GM21390 (cell line): ENCODE results near the gene C1QTNF1.
"Not testable (repeated sequence)": the region's sequence is repeated elsewhere in the genome, so short reads cannot be mapped to it uniquely, and the experiment has no call there.

Experiments
- ATAC-seq: cut with Tn5 transposase; IDR thresholded peaks from one replicate; pipeline ENCODE4 v1.9.1; 2021; ENCODE audit not compliant: unreplicated experiment

The C1QTNF1 gene

DNA sequence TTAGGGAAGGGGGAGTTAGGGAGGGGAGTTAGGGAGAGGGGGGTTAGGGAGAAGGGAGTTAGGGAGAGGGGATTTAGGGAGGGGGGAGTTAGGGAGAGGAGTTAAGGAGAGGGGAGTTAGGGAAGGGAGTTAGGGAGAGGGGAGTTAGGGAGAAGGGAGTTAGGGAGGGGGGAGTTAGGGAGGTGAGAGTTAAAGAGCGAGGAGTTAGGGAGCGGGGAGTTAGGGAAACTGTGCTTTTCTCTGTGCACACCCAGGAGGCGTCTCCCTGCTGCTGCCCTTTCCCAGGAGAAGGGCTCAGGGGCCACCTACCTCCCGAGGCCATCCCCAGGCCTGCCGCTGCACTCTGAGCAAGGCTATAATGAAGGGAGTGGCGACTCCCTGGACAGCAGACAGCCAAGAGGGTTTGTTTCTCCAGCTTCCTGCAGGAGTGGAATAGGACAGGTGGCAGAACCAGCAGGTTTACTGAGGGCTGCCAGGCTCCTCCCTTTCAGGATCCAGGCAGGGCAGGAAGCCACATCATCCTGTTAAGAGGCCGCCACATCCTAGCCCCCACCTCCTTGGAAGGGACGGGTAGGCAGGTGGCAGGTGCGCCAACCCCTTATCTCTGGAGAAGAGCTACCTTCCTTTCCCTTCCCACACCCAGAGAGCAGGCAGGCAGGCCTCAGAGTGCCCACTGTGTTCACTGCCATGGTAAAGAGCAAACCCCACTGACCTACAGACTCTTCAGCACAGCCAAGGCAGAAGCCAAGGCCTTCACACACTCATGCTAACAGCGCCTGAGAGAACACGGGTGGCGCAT lies 18.7 kb upstream of the C1QTNF1 start:
- ATAC-seq, result no peak

DNA sequence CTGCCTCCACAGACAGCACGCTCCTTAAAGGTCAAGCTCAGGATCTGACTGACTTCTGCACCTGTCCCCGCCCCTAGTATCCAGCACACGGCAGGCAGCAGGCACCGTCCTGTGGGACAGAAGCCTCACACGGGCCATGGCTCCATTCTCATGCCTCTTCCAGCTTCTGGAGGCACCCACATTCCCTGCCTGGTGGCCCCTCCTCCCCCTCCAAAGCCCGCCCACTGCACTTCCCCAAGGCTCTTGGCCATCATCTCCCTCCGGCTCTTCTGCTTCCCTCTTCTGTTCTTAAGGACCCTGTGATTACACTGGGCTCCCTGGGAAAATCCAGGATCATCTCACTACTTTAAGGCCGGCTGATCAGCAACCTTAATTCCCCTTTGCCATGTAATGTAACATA lies 17.9 kb upstream of the C1QTNF1 start:
- ATAC-seq, result no peak

DNA sequence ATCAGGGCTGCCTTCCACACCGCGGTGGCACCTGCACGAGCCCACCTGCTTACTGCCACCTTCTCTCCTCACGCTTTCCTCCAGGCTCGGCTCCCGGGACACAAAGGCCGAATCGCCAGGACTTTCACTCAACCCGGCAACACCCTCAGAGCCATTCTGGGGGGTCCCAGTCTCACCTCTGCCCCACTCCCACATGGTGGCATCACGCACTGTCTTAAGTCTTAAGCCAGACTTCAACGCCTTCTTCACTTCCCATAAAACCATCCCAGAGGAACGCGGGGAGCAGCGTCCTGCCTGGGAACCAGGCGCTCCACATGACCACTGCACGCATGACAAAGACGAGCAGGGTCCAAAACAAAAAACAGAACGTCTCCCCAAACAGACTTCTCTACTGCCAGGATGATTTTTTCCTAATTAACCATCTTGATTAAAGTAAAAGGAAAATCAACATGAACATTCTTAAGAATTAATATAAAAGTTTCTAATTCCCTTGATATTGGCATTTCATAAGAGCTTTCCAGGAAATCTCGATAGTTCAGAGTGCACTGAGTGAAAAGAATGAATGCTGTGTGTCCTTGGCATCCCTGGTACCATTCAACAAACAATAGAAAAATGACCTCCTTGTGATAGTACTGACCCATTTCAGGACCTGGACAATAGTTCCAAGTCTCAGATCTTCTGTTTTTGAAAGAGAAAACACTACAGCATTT lies 17.0 kb upstream of the C1QTNF1 start:
- no peak for ATAC-seq

DNA sequence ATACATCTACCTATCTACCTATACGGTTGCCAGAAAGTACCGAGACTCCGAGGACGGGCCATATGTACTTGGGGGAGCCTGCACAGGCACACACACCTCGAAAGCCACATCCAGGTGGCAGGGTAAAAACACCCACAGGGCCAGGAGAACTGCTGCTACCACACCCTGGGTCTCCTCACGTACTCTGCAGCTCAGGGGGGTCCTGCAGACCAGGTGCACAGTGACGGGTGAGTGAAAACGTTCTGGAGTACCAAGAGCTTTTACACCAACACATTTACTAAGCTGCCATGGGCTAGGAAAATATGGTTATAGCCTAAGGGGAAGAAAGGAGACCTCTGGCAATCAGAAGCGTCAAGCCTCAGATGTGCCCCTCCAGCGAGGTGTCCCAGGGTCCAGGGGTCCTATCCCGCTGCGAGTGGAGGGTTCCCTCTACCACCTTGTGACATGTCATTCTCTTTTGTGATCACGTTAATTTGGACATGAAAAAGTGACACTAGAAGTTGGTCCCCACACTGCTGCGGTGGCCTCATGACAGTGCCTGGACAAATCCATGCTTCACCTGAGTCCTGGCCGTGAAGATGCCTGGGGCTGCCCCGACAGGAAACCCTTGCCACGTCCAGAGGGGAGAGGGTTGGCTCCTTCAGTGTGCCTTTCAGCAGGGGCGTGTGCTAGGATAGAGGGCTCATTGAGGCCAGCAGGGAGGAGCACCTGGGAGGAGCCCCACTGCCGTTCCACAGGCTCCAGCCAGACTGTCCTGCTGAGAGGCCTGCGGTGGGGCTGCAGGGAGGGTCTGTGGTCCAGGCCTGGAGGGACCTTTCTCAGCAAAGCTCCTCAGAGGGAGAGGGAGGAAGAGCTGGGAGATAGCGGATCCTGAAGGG lies 16.2 kb upstream of the C1QTNF1 start:
- no peak for ATAC-seq

DNA sequence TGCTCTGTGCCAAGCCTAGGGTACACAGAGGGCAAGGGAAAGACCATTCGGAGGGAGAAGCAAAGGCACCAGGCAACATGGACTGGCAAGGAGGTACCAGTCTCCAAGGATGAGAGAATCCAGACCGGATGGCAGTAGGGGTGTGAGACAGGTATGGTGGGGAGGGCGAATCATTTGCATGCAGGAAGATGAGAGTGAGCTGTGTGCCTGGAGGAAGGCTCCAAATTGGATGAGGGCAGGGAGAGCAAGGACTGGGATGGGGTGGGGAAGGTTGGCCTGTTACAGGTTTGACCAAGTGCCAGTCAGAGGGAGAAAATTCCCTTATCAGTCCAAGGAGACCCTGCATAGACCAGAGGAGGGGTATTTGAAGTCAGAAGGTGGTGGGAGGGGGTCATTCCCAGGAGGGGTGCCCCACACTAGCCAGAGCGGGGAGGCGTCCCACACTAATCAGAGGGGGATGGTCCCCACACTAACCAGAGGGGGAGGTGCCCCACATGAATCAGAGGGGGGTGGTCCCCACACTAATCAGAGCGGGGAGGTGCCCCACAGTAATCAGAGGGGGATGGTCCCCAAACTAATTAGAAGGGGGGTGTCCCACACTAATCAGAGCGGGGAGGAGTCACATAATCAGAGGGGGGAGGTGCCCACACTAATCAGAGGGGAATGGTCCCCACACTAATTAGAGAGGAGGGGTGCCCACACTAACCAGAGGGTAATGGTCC lies 15.1 kb upstream of the C1QTNF1 start:
- no peak for ATAC-seq

DNA sequence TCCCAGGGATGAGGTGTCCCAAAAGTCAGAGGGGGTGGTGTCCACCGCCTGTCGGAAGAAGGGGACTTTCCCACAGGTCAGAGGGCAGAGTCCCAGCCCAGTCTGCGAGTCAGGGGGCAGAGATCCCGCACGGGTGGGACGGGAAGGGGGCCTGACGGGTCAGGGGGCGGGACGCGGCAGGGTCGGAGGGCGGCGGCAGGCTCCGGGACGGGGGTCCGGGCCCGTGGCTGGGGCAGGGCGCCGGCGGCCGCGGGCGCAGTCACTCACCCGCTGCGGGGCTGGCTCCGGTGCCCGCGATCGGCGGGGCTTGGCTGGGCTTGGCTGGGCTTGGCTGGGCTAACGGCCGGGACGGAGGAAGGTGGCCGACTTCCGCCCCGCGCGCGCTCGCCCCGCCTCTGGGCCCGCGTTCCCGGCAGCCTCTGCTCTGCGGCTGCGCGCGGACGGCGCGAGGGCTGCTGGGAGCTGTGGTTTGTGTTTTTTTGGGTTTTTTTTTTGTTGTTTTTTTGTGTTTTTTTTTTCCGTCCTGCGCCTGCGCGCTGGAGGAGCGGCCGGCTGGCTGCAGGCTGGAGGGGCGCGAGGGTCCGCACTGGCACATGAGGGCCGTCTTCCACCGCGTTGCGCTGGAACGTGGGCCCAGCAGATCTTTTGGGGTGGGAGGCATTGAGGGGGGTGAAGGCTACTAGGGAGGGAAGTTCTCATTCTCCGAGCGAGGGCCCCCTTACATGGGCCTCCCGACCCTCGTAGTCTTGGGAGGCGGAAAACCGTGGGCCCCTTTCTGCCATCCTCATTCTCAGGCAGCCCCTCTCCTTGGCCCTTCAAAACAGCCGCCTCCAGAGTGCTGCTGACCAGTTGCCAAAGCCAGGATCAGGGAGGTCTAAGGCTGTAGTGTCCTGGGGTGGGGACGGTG lies 14.3 kb upstream of the C1QTNF1 start, which contains the start of gene CANT1:
Gene CANT1 (minus strand): TSS at position 368 of the 907 bp plus-strand sequence. CDS start 12,142 bp downstream, outside the sequence.
- ATAC-seq, result peak; percentile 89

DNA sequence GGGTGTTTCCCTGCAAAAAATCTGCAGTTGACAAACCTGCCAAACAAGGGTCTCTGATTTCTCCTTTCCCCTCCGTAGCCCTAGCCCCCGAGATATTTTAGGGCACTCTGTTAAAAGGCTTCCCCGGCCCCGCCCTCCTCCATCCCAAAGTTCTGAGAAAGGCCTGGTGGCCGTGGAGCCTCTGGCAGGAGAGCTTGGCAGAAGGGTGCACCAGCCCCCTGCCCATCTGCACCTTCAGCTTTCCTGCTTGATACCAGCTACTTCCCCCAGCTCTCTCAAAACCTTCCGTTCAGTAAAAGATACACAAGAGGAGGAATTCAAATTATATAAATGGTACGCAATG lies 13.7 kb upstream of the C1QTNF1 start:
- no peak for ATAC-seq

DNA sequence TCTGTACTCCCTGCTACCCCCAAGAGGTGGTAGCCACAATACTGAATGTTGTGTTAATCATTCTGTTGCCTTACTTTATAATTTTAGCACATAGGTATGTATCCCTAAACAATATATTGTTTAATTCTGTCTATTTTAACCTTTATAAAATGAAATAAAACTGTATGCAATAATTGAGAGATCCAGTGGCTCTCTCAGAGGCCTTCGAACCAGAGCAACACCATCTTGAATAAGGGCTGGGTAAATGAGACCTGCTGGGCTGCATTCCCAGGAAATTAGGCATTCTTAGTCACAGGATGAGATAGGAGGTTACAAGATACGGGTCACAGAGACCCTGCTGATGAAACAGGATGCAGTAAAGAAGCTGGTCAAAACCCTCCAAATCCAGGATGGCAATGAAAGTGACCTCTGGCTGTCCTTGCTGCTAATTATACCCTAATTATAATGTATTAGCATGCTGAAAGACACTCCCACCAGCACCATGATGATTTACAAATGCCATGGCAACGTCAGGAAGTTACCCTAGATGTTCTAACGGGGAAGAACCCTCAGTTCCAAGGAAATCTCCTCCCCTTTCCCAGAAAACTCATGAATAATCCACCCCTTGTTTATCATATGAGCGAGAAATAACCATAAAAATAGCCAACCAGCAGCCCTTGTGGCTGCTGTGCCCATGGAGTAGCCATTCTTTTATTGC lies 12.4 kb upstream of the C1QTNF1 start:
- no peak for ATAC-seq

DNA sequence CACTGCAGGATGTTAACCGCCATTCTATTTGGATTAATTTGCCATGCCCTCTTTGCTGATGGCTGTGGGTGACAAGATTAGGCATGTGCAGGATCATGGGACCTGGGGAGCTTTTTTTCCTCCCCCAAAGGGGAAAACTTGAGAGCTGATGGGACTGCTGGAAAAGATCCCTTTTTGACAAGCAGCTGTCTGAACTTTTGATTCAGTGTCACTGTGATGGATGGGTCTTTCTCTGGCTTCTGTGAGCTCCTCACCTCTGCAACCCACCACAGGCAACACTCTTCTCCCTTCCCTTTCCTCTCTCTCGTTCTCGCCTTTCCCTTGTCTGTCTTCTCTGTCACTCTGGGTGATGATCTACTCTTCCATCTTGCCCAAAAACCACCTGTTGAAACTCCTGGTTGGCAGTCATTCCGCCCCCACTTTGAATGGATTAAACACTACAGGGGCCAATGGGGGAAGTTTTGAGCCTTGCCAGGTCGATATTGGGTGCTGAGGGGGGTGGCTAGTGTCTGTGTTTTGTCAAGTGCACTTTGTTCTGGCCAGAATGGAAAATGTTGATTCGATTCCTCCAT lies 11.3 kb upstream of the C1QTNF1 start:
- ATAC-seq, result no peak

DNA sequence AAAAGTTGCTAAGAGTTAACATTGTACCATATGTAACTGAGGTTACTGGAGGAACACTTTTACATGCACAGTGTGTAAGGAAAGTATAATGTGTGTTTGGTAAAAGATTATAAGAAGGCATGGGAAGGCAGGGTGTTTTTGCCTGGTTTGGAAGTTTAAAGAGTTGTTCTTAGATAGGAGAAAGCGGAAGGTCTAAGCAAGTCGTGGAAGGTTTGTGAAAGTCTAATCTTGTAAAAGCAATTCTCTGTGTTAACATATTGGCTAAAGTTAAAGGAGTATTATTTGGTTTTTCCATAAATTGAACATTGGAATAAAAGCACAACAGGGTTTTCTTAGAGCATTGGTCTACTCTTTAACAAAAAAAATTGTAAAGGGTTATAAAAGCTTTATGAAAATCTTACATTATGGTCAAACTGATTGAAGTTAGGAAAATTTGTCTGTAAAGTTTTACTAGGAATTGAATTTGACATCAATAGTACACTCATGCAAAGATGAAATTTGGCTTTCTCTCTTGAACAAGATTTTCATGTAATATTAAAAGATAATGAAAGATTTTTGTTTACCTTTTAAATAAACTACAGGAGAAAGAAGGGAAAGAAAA lies 9.7 kb upstream of the C1QTNF1 start:
- no peak for ATAC-seq

DNA sequence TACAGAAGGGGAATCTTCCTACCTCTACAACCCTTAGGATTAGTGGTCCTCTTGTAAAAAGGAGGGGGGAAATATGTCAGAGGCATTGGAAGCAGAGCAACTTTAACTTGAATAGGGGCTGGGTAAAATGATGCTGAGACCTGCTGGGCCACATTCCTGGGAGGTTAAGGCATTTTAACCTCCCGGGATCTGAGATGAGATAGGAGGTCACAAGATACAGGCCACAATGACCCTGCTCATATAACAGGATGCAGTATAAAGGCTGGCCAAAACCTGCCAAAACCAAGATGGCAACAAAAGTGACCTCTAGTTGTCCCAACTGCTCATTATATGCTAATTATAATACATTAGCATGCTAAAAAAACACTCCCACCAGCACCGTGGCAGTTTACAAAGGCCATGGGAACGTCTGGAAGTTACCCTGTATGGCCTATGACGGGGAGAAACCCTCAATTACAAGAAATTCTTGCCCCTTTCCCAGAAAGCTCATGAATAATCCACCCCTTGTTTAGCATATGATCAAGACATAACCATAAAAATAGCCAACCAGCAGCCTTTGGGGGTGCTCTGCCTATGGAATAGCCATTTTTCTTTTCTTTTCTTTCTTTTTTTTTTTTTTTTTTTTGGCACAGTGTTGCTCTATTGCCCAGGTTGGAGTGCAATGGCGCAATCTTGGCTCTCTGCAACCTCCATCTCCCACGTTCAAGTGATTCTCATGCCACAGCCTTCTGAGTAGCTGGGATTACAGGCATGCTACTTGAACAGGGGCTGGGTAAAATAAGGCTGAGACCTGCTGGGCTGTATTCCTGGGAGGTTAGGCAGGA lies 6.2 kb upstream of the C1QTNF1 start:
- ATAC-seq, result no peak

DNA sequence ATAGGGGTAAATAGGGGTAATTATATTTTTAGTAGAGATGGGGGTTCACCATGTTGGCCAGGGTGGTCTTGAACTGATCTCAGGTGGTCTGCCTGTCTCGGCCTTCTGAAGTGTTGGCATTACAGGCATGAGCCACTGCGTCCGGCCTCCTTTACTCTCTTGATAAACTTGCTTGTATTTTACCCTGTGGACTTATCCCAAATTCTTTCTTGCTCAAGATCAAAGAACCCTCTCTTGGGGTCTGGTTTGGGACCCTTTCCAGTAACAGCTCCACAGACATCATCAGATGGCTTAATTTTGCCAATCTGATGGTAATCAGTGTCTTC lies 5.6 kb upstream of the C1QTNF1 start:
- ATAC-seq, result no peak

DNA sequence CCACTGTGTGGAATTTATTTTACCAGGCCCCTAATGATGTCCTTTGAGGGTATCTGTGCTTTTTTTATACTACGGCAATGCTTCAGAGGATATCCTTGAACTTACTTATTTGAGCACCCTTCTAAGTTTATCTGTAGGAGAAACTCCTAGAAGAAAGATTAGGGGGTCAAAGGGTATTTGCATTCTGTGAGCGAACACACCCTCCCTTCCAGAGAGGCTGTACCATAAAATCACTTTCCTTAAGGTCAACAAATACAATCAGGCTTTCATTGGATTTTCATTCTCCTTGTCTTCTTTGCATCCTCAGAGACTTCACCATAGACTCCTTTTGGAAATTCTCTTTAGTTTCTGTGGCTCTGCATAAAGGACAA lies 4.7 kb upstream of the C1QTNF1 start:
- ATAC-seq, result no peak

DNA sequence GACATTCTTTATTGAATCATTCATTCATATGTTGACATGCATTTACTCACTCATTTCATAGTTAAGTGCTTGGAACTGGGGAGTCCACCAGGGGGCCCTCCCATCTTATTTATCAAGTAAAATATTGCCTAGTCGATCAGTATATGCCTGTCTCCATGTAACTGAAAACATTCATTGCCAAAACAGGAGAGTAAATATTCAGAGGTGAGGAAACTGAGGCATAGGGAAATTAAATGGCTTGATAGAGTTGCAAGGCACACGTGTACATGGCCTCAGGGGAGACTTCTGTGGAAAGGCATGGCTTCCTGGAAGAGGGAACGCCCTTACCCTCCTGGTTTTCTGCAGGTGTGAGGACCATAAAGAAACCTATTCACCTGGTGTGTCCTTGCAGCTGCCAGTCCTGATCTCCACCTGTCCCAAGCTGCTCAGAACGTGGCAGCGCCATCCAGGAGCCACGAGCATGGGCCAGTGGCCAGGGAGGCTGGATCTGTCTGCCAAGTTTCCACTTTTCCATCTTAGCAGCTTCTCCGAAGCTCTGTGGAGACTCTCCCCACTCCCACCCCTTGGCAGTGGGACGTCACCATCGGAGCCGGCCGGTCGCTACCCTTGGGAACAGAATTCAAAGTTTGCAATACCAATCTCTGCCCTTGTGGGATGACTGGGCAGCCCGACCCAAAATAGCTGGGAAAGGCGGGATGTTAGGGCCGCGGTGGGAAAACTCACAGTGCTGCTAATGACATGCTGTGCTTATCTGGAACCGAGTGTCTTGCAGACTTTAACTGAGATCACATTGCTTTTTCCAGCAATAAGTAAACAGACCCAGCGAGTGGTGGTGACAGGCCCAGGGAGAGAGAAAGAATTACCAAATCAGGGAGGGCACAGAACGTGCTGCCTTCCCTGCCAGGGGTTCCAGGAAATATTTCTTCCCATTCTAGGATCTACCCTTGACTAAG lies 4.1 kb upstream of the C1QTNF1 start:
- no peak for ATAC-seq

DNA sequence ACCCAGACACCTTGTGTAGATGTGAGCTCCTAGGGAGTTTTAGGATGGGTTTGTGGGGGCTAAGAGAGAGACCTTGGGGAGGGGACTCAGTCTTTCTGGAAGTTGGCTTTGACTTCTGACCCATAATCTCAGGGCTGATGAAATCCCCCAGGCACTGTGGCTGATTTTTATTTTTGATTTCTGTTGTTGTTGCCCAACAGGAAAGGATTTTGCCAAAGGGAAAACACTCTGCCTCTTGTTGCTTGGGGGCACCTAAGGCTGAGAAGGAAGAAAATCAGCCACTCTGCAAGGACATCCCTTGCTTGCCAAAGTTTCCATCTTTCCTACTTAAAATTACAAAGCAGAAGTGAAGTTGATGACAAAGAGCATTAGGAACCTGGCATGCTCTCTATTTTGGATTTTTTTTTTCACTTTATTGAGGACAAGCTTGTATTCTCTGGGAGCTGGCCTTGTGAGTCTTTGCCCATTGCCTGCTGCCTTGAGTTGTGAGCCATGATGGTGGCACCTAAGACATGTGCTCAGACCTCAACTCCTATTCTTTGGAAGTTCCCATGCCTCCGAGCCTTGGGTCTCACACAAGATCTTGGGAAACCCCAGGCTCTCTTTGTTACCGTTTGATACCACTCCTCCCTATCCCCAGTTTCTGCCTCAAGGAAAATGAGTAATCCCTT lies 3.2 kb upstream of the C1QTNF1 start:
- no peak for ATAC-seq

DNA sequence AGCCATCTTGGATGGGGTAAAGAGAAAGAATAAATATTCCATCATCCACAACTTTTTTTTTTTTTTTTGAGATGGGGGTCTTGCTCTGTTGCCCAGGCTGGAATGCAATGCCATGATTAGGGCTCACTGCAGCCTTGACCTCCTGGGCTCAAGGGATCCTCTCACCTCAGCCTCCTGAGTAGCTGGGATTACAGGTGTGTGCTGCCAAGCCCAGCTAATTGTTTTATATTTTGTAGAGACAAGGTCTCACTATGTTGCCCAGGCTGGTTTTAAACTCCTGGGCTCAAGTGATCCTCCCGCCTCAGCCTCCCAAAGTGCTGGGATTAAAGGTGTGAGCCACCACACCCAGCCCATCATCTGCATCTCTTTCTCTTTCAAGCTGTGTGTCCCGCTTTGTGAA lies 2.0 kb upstream of the C1QTNF1 start:
- not testable (repeated sequence) for ATAC-seq
